HG03342 (cell line): ENCODE measurements around the gene FOXP3.
"Not testable (repeated sequence)": the region's sequence is repeated elsewhere in the genome, so short reads cannot be mapped to it uniquely, and the experiment has no call there.

Experiments used
- ATAC-seq: cut with Tn5 transposase; IDR thresholded peaks from one replicate; pipeline ENCODE4 v1.9.1; 2021; ENCODE audit warnings: mild to moderate bottlenecking, moderate library complexity; ENCODE audit not compliant: unreplicated experiment

Gene FOXP3, protein sequence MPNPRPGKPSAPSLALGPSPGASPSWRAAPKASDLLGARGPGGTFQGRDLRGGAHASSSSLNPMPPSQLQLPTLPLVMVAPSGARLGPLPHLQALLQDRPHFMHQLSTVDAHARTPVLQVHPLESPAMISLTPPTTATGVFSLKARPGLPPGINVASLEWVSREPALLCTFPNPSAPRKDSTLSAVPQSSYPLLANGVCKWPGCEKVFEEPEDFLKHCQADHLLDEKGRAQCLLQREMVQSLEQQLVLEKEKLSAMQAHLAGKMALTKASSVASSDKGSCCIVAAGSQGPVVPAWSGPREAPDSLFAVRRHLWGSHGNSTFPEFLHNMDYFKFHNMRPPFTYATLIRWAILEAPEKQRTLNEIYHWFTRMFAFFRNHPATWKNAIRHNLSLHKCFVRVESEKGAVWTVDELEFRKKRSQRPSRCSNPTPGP

DNA sequence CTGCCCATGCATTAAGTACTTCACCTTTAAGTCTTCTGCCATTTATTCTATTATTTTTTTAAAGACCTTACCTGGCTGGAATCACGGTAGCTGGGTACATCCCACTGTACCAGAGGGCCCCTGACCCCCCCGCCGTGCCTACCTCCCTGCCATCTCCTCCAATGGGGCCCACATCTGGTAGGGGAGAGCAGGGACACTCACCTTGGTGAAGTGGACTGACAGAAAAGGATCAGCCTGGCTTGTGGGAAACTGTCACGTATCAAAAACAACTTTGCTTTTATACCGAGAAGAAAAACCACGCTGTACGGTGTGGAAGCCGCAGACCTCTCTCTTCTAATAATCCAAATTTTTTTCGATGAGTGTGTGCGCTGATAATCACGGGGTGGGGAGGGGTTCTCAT lies at the start of gene FOXP3:
Gene FOXP3, minus strand, starts transcription at position 251 of the 400 bp plus-strand sequence. CDS start 6,205 bp downstream, outside the sequence.
- ATAC-seq: no peak

DNA sequence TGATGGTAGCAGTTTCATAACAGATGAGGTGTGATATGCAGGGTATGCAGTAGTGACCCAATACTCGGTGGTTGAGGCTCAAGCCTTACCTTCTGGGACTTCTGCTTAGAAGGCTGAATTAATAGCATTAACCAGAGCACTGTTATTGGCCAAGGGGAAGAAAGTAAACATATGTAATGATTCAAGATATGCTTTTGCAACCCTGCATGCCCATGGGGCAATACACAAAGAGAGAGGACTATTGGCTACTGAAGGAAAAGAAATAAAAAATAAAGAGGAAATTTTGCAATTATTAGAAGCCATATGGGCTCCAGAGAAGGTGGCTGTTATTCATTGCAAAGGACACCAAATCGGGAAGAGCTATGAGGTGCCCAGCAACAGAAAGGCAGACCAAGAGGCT lies 47.7 kb upstream of the FOXP3 start:
- ATAC-seq: no peak

DNA sequence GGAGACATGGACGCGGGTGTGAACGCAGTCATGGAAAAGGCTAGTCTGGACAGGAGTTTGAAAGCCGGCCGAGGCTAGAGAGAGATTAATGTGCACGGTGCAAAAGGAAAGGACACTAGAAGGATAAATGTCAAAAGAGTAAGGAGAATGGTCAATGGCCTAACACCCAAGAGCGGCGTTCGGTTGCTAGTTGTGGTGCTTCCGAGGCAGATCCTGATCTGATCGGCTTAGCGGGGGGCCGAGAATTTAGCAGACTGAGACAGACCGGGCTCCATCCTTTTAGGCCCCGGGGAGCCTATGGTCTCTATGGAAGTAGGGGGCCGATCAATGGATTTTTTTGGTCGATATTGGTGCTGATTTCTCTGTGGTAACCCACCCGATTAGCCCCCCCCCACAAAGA lies 45.9 kb upstream of the FOXP3 start:
- ATAC-seq: no peak

DNA sequence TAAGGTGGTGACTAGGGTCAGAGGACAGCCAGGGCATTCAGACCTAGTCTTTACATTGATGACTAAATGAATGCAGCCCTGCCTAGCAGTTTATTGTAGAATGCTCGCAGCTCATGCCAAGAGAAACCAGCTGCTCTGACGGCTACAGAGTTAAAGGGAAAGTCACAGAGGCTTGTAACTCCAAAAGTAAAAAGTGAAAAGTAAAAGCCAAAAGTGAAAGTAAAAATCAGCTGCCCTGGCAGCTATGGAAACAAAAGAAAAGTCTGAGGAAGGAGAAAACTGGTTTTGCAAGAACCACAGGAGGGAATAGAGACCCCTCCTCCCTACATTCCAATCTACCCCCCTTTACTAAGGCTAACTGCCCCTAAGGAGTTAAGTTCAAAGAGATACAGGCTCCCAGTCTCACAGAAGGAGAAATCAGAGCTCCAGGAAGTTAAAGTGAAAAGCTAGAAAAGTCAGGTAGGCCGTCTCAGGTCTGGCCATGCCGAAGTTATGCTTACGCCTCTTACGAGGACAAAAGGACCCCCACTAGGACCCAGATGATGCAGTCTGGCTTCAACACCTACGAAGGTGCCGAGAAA lies 45.0 kb upstream of the FOXP3 start:
- ATAC-seq: no peak

DNA sequence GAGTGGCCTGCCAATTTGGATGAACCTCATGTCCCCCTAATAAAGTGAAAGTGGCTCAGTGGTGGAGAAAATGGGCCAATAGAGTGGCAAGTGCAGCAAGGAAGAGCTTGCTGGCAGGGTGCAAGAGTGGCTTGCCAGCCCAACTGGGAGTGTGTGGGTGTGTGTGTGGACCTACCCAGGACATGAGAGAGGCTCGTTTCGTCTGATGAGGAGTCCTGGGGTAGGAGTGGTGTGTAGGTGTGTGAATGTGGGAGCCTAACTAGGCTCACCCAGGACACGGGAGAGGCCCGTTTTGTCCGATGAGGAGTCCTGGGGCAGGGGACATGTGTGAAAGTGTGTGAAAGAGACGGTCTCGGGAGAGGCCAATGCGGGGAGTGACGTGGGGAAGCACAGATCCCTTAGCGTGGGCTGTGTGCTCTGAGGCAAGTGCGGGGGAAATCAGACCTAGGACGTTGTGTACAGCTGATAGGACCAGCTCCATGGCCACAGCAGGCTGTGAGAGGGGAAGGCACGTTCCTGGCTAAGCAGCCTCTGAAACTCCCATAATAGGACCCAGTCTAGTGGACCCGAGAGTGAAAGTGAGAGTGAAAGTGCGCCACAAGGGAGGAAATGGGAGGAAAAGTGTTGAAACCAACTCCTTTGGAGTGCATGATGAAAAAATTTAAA lies 44.2 kb upstream of the FOXP3 start:
- no peak for ATAC-seq

DNA sequence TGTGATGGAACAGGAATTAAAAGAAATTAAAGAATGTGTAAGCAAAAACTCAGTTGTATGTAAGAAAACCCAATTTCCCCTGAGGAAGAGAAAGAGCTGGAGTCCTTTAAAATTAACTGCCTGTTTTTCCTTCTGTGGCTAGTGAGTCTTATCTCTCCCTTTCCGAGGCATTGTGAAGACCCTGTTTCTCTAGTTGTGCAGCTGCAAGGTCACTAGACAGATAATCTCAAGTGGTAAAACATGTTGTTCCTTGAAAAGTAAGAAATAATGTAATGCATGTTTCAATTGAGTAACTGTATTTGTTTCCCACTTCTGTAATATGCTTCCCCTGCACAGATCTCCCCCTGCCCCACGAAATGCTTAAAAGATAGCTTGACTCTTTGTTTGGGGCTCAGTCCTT lies 43.3 kb upstream of the FOXP3 start:
- ATAC-seq: not testable (repeated sequence)

DNA sequence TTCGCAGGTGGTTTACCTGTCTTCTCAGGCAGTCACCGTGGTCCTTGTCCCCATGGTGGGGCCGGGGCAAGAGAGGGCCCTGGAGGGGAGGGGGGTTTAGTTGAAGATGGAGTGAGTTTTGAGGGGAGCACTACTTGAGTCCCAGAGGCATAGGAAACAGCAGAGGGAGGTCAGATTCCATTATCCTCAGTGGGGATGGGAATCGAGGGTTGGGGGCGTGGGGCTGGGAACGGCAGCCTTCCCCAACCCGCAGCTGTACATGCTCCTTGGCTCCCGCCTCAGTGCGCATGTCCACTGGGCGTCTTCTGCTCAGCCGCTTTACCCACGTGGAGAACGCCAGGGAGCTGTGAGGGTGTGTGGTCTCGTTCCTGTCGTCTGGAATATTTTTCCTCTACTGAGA lies 38.8 kb upstream of the FOXP3 start, which contains the start of gene GAGE10:
Gene GAGE10, plus strand, starts transcription at position 301 of the 400 bp plus-strand sequence. CDS start 1,214 bp downstream, outside the sequence.
- no peak for ATAC-seq

DNA sequence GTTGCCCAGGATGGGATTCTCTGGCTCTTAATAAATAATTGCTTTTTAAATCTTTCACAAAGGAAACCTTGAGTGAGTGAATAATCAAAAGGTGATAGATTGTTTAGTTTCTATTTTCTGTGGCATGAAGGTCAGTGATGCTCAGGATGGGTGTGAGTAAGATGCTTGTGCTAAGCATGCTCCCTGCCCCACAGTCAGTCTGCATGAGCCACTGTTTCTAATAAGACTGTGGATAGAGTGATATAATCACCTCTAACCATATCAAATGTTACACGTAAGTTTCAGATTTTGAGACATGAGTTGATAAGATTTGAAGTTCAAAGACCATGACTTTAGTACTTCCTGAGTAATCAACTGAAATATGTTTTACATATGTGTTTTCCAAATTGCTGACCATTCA lies 36.2 kb upstream of the FOXP3 start:
- no peak for ATAC-seq

DNA sequence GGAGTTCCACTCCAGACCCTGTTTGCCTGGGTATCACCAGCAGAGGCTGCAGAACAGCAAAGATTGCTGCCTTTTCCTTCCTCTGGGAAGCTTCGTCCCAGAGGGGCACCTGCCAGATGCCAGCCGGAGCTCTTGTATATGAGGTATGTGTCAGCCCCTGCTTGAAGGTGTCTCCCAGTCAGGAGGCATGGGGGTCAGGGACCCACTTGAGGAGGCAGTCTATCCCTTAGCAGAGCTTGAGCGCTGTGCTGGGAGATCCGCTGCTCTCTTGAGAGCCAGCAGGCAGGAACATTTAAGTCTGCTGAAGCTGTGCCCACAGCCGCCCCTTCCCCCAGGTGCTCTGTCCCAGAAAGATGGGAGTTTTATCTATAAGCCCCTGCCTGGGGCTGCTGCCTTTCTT lies 34.8 kb upstream of the FOXP3 start:
- not testable (repeated sequence) for ATAC-seq

DNA sequence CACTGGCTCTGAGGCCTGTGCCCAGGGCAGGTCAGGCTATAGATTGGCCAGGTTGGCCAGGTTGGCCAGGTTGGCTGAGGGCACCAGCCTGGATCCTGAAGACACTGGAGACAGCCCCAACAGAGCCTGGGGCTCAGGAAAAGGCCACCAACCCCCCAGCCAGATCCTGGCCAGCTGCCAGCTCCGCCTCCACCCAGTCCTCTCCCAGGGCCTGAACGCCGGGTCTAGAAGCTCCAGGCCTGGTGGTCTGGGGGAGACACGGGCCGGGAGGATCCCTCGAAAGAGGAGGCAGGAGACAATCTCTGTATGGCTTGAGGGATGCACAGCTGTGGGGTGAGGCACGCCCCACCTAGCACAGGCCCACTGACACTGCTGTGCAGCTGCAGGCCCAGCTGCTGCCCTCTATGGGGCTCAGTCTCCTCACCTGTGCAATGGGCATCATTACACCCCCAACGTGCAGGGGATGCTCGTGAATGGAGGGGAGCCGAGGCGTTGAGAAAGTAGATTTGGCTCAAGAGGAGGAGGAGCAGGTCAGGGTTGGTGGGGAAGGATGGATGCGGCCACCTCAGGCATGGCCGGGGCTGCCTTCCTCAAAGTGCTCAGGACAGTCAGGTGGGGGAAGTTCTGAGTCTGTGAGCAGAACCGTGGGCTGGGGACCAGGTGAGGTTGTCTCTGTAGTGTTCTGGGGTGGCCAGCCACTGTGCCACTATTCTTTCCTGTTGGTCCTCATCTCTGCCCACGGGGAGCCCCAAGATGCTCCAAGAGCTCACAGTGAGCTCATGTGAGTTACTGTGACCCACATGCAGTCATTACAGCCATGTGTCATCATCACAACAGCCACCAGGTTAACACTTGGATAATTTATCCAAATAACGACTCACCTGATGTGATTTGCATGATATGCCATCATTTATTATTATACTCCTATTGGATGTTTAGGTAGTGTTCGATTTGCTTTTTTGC lies 28.2 kb upstream of the FOXP3 start:
- ATAC-seq: no peak

DNA sequence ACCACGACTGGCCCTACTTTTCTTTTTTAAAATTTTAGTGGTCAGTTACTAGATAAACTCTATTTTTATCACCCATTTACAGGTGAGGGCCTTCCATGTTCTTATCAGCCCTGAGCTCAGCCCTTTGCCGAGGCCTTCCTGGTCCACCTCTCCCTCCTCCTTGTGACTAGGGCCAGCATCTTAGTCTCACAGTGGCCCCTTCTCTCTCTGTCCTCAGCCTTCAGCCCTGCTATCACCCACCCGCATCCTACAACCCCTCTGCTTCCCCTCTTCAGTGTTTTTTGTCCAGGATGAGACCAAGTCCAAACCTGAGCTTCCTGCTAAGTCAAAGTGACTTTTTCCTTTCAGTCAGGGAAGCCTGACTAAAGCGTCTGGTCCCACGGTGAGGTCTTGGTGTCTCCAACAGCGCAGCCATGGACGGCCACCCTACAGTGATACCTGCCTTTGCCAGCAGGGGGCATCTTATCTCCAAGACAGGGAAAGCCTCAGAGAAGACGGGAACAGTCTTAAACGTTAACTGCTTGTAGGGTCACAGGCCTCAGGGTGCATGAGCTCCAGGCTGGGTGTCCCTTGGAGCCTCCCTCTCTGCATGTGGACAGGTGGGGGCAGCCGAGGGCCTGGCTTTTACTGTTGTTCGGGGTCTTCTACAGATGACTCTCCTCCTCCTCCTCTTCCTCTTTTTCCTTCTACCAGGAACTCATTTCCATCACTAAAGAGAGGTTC lies 27.3 kb upstream of the FOXP3 start:
- peak; percentile 79 for ATAC-seq

DNA sequence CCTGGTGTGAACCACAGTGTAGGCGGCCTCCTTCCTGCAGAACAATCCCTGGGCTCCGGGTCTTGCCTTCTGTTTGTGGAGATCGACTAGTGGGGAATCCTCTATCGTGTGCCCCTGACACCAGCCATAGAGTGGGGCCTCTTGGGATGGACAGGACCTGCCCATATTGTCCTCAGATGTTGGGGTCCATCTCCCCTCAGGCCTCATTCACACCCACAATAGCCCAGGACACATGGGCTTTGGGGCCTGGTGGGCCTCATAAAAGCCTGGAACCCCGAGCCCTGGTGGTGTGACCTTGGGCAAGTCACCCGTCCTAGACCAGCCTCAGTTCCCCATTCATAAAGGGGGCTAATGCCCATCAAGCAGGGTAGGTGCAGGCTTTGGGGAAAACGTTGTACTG lies 25.7 kb upstream of the FOXP3 start:
- no peak for ATAC-seq

DNA sequence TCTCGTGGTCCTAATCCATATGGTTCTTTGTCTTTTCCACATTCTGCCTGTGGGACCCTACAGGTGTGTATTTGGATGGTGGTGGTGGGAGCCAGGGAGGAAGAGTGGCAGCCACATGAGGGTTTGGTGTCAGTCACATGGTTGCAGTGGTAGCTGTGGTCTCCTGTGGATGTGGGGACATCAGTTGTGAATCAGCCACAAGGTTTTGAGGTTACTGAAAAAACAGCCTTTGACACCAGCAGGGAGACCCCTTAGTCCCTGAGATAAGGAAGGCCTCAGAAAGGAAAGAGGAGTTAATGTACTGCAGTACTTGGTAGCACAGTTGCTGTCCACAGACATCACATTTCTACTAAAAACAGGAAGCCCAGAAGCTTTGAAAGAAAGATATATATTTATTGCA lies 23.2 kb upstream of the FOXP3 start:
- ATAC-seq: no peak

DNA sequence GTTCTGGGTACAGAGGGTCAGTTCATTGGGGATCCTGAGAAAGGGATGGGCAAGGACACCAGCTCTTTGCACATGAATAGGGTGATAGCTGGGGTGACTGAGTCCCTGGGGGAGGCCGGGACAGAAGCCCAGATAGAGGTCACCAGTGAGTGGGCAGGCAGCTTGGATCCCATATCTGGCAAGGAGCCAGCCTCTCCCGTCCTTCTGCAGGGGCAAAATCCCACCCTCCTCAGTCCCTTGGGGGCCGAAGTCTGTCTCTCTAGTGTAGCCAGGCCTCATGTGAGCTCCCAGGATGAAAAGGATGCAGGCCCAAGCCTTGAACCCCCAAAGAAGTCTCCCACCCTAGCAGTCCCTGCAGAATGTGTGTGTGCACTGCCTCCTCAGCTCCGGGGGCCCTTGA lies 22.1 kb upstream of the FOXP3 start:
- no peak for ATAC-seq

DNA sequence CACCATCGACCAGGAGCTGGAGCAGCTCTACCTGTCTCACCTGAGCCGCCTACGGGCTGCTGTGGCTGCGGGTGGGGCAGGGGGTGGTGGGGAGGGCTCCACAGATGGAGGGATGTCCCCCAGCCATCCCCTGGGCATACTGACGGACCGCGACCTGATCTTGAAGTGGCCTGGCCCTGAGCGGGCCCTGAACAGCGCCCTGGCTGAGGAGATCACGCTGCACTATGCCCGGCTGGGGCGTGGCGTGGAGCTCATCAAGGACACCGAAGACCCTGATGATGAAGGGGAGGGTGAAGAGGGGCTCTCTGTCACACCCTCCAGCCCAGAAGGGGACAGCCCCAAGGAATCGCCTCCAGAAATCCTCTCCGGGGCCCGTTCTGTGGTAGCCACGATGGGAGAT lies 21.6 kb upstream of the FOXP3 start:
- no peak for ATAC-seq

DNA sequence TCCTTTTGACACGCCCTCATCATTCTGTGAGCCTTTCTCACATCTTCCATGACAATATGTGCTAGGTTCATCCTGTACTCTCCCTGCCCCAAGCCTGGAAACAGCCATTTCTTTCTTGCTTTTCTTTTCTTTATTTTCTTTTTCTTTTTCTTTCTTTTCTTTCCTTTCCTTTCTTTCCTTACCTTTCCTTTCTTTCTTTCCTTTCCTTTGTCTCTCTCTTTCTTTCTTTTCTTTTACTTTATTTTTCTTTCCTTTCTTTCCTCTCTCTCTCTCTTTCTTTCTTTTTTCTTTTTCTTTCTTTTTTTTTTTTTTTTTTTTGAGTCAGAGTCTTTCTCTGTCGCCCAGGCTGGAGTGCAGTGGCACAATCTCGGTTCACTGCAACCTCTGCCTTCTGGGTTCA lies 19.7 kb upstream of the FOXP3 start:
- no peak for ATAC-seq

DNA sequence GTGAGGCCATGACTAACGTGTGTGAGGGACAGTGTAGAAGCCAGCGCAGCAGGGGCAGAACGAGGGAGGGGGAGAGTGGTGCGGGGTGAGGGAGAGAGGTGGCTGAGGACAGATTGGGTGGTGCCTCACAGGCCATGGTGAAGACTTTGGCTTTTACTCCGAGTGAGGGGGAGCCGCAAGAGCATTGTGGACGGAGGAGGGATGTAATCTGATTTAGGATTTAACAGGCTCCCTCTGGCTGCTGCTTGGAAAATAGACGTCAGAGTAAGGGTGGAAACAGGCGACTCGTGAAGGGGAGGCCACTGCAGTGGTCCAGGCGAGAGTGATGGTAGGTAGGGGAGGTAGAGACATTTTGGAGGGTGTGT lies 18.1 kb upstream of the FOXP3 start:
- no peak for ATAC-seq

DNA sequence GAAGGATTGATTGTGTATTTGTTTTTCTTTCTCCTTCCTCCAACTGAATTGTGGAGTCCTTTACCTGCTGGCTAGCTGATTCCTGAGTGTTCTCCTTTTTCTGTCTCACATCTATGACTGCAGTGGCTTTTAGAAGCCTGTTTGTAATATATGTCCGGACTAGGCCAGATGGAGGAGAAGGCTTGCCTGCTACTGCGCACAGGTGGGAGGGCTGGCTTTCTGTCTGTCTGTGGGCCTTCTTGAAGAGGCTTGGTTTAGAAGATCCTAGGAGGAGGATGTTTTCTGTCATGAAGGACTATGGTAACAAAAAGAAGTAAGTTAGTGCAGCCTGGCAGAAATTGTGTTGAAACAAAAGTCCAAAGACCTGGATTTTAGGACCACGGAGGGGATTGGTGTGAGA lies 13.6 kb upstream of the FOXP3 start:
- no peak for ATAC-seq

DNA sequence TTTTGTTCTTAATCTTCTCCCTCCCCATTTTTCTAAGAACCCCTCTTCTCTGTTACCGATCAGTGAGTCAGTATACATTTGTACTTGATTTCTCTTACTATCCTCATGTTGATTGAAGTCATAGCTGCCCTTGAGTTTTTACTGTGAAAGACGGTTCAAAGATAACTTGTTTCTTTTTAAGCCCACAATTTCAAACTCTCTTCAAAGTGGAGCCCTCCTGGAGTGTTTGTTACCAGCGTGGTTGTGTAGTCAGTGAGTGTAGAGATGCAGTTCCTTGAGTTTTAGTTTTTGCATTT lies 13.0 kb upstream of the FOXP3 start:
- ATAC-seq: no peak
